ENCODE data around the gene SP4.

The SP4 gene

DNA sequence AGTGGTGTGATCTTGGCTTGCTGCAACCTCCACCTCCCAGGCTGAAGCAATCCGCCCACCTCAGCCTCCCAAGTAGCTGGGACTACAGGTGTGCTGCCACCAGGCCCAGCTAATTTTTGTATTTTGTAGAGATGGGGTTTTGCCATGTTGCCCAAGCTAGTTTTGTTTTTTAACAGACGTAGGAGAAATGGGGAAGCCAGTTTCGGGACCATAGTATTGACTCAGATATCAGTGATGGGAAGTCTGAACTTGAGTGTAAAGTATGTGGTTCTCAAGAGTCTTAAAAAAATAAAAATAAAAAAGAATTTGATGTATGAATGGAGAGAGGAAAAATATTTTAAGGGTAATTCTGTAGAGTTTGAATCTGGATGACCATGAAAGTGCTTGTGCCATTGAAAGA is 34.2 kb downstream of the SP4 start:
- no peak for DNase-seq
- TF ChIP-seq GATA1 (IDR thresholded peaks at IDR 0.05; ENCODE audit: low read depth, low read length): no peak
- TF ChIP-seq POLR2A (IDR thresholded peaks at IDR 0.05; ENCODE audit: low read length): no peak

DNA sequence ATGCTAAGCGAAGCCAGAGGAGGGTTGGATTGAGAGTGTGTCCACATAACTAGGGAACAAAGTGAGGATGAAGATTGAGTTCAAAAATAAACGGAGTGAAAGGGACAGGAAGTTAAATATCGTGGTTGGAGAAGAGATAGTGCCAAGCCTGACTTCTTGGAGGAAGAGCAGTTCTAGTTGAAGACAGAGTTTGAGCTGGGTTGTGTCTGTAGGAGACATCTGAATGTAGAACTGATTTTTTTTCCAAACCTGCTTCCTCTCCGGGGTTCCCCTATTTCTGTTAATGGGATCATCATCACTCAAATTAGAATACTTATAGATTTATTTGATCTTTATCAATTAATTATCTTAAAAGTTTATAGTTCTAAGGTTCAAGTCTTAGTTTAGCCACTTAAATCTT is 35.6 kb downstream of the SP4 start:
- TF ChIP-seq GATA1 (IDR thresholded peaks at IDR 0.05; ENCODE audit: low read depth, low read length) (no peak), POLR2A (IDR thresholded peaks at IDR 0.05; ENCODE audit: low read length) (no peak)
- no peak for DNase-seq

DNA sequence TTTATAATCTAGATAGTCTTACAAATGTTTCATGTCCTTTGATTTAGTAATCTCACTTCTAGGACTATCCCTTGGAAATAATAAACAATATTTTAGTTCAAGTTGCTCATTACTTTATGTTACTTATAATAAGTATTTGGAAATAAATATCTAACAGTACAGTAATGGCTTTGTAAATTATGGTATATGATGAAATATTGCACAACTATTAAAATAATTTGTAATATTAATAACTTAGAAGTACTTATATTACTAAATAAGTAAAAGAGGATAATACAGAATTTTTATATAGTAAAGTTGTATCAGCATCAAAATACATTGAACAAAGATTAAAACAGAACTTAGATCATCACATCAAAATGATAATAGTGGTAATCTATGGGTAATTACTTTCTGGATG is 41.1 kb downstream of the SP4 start:
- no peak for TF ChIP-seq GATA1 (IDR thresholded peaks at IDR 0.05; ENCODE audit: low read depth, low read length)
- no peak for TF ChIP-seq POLR2A (IDR thresholded peaks at IDR 0.05; ENCODE audit: low read length)
- no peak for DNase-seq

DNA sequence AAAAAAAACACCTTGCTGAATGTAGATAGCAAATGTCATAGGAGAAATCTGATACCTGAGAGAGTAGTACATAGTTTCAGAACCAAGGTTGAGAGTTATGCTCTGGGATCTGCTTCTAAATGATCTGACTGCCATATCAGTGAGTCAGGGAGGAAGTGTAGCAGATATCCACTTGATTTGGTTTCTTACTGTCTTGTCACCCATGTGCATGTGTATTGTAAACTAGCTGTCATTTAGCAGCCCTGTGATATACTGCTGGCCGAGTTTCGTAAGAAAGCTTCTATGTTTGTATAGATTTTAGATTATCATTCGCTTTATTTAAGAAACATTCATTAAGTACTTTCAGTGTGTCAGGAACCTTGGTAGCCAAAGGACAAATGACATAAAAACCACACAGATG is 42.0 kb downstream of the SP4 start:
- TF ChIP-seq POLR2A (IDR thresholded peaks at IDR 0.05; ENCODE audit: low read length) (no peak), GATA1 (IDR thresholded peaks at IDR 0.05; ENCODE audit: low read depth, low read length) (no peak)
- DNase-seq: no peak

DNA sequence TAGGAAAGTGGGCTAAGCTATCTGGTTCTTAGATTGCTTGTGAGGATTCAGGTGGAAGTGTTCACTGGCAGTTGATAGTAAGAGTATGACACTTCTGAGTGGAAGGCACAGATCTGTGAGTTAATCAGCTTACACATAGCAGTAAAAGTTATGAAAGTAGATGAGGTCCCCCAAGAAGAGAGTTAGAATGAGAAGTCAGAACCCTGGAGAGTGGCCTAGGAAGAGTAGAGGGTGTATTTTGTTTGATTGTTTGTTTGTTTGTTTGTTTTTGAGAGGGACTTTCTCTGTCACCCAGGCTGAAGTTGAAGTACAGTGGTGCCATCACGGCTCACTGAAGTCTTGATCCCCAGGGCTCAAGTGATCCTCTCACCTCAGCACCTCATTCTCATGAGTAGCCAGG is 44.1 kb downstream of the SP4 start:
- DNase-seq: no peak
- TF ChIP-seq GATA1 (IDR thresholded peaks at IDR 0.05; ENCODE audit: low read depth, low read length) (no peak), POLR2A (IDR thresholded peaks at IDR 0.05; ENCODE audit: low read length) (no peak)

DNA sequence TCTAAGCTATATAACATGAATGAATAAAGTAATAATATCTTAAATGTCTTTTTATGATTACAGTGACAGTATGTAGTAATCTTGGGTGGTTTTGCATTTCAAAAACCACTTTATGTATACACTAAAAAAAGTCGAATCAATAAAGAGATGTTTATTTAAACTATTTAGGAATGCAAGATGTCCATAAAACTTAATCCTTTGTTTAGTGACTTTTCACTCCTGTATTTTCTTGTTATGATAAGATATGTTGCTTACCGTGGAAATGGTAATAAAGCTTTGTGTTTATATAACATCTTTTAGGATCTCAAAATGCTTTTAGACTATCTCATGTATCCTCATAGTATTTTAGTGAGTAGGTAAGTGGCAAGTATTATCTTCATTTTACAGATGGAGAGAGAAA is 48.5 kb downstream of the SP4 start:
- TF ChIP-seq GATA1 (IDR thresholded peaks at IDR 0.05; ENCODE audit: low read depth, low read length) (no peak), POLR2A (IDR thresholded peaks at IDR 0.05; ENCODE audit: low read length) (no peak)
- no peak for DNase-seq

DNA sequence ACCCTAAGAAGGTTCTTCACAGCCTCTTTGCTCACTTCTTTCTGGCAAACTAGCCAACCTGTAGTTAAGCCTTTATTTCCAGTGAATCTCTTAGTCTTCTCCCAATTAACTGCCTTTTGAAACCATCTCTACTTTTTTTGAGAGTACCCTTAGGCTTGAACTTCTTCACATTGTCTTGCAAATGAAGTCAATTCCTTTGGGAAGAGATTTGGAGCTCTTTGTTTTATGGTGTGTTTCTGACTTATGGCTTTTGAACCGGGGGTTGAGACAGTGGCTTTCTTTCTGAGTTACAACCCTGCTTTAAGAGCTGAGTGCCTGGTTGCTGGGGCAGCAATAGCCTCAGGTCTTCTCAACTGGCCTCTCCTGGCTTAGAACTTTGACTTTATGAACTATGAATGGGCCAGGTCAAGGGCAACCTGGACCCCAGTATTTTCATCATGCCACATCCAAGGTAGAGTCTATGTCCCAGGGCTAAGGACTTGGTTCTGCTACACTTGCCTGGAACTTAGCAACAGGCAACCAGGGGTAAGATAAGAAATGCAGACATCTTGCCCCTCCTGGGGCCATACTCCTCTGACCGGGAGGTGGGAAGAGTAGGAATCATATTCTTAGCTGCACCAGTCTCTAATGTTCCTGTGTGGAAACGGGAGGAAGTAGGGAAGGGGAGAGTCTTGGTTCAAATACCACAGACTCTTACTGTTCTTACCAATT is 53.0 kb downstream of the SP4 start:
- no peak for TF ChIP-seq GATA1 (IDR thresholded peaks at IDR 0.05; ENCODE audit: low read depth, low read length)
- no peak for TF ChIP-seq POLR2A (IDR thresholded peaks at IDR 0.05; ENCODE audit: low read length)
- no peak for DNase-seq

DNA sequence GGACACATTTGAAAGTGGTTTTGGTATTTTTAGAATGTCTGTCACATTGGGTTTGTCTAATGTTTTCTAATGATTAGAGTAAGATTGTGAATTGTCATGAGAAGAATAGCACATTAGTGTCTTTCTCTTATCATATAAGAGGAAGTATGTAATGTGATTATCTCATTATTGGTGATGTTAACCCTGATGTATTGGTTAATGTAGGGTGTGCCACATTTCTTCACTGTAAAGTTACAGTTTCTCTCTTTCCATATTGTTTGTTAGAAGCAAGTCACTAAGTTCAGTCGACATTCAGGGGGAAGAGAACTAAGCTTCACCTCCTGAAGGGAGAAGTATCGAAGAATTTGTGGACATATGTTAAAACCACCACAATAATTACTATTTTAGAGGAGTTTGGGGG is 58.6 kb downstream of the SP4 start:
- no peak for DNase-seq
- TF ChIP-seq POLR2A (IDR thresholded peaks at IDR 0.05; ENCODE audit: low read length) (no peak), GATA1 (IDR thresholded peaks at IDR 0.05; ENCODE audit: low read depth, low read length) (no peak)

DNA sequence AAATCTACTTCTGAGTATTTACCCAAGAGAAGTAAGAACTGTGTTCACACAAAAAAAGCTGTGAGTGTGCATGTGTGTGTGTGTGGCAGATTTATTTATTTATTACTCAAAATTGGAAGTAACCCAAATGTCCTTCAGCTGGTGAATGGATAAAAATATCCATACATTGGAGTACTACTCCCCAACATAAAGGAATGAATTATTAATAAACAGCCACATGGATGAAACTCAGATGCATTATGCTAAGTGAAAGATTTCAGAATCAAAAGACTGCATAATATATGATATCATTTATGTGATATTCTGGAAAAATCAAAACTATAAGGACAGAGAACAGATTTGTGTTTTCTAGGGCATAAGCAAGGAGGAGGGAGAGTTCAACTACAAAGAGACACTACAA is 67.8 kb downstream of the SP4 start:
- no peak for DNase-seq
- TF ChIP-seq POLR2A (IDR thresholded peaks at IDR 0.05; ENCODE audit: low read length): no peak
- no peak for TF ChIP-seq GATA1 (IDR thresholded peaks at IDR 0.05; ENCODE audit: low read depth, low read length)

DNA sequence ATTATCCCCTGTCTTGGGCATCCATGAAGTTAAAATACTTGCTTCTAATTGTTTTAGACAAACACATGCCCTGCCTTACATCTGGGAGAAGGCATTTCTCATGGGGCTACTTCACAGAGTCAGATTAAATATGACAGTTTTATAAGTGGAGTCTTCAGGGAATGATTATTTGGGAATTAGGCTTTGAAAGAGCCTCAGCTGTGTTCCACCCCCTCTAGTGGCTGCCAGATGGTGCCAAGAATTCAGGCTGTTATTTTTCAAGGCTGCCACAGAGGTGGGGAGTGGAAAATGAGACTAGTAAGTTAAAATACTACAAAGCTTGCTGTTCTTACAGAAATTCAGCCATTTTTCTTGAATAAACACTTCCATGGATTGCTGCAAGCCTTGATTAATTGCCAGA is 69.2 kb downstream of the SP4 start:
- TF ChIP-seq POLR2A (IDR thresholded peaks at IDR 0.05; ENCODE audit: low read length) (no peak), GATA1 (IDR thresholded peaks at IDR 0.05; ENCODE audit: low read depth, low read length) (no peak)
- DNase-seq: peak in 1 of 2 experiments; percentile 3

DNA sequence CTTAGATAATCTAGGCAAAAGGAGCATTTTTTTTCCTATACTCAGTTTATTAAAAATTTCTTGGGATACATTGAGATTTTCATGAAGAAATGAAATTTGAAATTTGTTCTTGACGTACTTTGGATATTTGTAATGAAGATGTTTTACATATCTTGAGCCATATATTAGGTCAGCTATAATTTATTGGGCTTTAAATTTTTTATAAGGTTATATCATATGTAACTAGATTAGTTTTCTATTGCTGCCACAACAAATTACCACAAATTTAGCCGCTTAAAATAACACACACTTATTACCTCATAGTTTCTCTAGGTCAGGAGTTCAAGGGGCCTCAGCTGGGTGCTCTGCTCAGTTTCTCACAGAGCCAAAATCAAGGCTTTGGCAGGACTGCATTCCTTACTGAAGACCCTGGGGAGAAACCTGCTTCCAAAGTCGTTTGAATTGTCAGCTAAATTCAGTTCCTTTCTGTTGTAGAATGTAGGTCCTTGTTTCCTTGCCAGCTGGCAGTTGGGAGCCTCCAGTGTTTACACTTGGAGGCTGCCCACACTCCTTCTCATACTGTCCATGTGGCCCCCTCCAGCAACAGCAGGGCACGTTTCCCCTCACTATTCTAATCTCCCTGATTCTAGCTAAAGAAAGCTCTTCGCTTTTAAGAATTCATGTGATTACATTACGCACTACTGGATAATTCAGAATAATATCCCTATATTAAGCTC is 72.4 kb downstream of the SP4 start:
- TF ChIP-seq GATA1 (IDR thresholded peaks at IDR 0.05; ENCODE audit: low read depth, low read length) (no peak), POLR2A (IDR thresholded peaks at IDR 0.05; ENCODE audit: low read length) (no peak)
- DNase-seq: no peak

DNA sequence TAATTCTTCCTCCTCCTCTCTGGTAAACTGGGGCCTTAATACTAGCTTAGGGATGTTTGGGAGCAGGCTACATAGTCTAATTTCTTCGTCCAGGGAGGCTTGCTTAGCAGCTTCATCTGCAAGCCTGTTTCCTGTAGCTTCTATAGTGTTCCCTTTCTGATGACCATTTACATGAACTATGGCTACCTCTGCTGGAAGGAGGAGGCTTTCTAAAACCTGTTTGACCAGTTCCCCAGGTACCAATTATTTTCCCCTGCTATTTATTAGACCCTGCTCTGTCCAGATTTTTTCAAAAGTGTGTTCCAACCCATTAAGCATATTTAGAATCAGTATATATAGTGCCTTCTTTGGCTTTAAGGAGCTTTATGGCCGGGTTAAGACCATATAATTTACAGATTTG is 76.1 kb downstream of the SP4 start:
- TF ChIP-seq GATA1 (IDR thresholded peaks at IDR 0.05; ENCODE audit: low read depth, low read length) (no peak), POLR2A (IDR thresholded peaks at IDR 0.05; ENCODE audit: low read length) (no peak)
- DNase-seq: no peak

DNA sequence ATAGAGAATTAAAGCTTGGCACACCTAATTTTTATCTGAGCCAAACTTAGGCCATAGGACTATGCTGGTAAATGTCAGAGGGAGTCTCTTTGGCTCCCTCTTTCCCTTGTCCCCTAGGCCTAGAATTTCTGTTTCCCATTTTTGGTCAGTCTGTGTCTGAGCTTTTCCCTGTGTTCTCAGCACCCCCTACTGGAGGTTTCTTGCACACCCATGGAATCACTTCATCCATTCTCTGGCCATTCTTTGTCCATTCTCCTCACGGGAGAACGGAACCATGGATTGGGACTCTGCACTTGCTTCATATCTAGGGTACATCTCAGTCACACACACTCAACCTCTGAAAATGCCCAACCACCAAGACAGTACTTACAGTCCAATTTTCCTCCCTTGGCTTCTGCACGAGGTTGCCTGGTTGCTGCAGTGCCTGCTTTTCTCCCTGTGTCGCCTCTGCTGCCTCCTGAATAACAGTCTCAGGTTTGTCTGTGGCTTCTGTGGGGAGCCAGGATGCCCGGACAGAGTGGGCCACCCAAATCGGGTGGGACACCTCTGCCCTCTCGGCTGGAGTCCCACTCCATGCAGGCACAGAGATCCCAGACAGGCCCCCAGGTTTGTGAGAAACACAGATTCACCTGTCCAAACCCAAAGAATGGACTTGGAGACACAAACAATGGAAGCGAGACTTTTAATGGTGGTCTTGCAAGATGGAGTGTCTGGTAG is 79.9 kb downstream of the SP4 start:
- DNase-seq: peak; percentile 44 to 69

DNA sequence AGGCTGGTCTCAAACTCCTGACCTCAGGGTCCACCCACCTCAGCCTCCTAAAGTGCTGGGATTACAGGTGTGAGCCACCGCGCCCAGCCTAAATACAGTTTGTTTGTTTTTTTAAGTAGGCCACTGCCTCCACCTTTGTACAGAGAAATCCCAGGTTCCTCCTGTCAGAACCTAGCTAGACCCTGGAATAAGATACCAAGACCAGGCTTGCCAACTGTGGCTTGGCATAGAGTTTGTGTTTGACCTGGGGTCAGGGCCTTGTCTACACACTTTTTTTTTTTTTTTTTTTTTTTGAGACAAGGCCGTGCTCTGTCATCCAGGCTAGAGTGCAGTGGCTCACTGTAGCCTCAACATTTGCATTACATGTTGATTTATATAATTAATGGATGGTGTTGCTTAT is 80.7 kb downstream of the SP4 start:
- no peak for DNase-seq
- TF ChIP-seq GATA1 (IDR thresholded peaks at IDR 0.05; ENCODE audit: low read depth, low read length): no peak
- TF ChIP-seq POLR2A (IDR thresholded peaks at IDR 0.05; ENCODE audit: low read length): no peak

More for the DNA sequence above, 79.9 kb downstream of the SP4 start:
- TF ChIP-seq POLR2A (IDR thresholded peaks at IDR 0.05; ENCODE audit: low read length) (no peak), GATA1 (IDR thresholded peaks at IDR 0.05; ENCODE audit: low read depth, low read length) (no peak)
